Neutrophil (primary cell): ENCODE data around the gene PPFIBP2.

ENCODE experiments used
- H3K27ac ChIP-seq: fragments of 200-600 bp; sonication (generic); 2 replicates; pipeline ENCODE4 v1.5.1; 2016; ENCODE audit warnings: mild to moderate bottlenecking, moderate library complexity
- H3K27me3 ChIP-seq: fragments of 200-600 bp; sonication (generic); 2 replicates; pipeline ENCODE4 v1.6.0; 2016; ENCODE audit warnings: mild to moderate bottlenecking
- H3K36me3 ChIP-seq: fragments of 200-600 bp; sonication (generic); 2 replicates; pipeline ENCODE4 v1.5.1; 2017
- H3K4me1 ChIP-seq, 2 experiments: fragments of 200-600 bp in 1 of 2; sonication (generic) in 1 of 2; 1 replicate in 1 of 2; 2 replicates in 1 of 2; pipeline versions ENCODE4 v1.5.1 to v1.6.1; 2013 to 2016; ENCODE audit warnings: low read depth in 1 of 2, low read length in 1 of 2, mild to moderate bottlenecking in 1 of 2, moderate library complexity in 1 of 2; ENCODE audit not compliant: control insufficient read depth in 1 of 2, insufficient read depth in 1 of 2
- H3K4me3 ChIP-seq, 2 experiments: fragments of 200-600 bp in 1 of 2; sonication (generic) in 1 of 2; 1 replicate in 1 of 2; 2 replicates in 1 of 2; pipeline ENCODE4 v1.5.1; 2013 to 2016; ENCODE audit warnings: low read depth in 1 of 2, low read length in 1 of 2, mild to moderate bottlenecking in 1 of 2, moderate library complexity in 1 of 2
- H3K9me3 ChIP-seq: fragments of 200-600 bp; sonication (generic); 2 replicates; pipeline ENCODE4 v1.5.1; 2016
- TF ChIP-seq, protein P1 (sequence below): fragments of 200-600 bp; sonication (generic); IDR thresholded peaks from 2 replicates; pipeline ENCODE4 v1.5.1; 2016; ENCODE audit warnings: antibody characterized with exemption

The PPFIBP2 gene

DNA sequence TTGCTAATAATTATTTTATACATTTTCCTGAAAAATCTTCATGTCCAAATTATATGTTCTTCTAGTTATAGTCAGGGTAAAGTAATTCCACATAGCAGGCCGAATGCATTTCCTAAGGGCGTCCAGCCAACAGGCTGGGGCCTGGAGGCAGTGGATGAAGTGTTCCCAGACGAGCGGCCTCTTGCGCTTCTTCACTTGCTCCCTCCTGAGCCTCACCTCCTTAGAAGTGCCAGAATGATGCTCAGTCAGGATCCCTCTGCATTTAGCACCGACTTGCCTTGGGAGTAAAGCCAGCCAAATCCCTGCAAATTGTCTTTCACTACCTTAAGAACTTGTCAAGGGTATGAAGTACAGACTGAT is 27.0 kb upstream of the PPFIBP2 start:
- TF ChIP-seq, protein P1, sequence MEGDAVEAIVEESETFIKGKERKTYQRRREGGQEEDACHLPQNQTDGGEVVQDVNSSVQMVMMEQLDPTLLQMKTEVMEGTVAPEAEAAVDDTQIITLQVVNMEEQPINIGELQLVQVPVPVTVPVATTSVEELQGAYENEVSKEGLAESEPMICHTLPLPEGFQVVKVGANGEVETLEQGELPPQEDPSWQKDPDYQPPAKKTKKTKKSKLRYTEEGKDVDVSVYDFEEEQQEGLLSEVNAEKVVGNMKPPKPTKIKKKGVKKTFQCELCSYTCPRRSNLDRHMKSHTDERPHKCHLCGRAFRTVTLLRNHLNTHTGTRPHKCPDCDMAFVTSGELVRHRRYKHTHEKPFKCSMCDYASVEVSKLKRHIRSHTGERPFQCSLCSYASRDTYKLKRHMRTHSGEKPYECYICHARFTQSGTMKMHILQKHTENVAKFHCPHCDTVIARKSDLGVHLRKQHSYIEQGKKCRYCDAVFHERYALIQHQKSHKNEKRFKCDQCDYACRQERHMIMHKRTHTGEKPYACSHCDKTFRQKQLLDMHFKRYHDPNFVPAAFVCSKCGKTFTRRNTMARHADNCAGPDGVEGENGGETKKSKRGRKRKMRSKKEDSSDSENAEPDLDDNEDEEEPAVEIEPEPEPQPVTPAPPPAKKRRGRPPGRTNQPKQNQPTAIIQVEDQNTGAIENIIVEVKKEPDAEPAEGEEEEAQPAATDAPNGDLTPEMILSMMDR: no peak
- Histone ChIP-seq H3K27me3 (no peaks in the 10 kb centered on the region), H3K4me1 (no peaks in the 10 kb centered on the region), H3K27ac (no peak overlapping the region), H3K36me3 (no peaks in the 10 kb centered on the region), H3K4me3 (no peak overlapping the region), H3K9me3 (no peaks in the 10 kb centered on the region)

DNA sequence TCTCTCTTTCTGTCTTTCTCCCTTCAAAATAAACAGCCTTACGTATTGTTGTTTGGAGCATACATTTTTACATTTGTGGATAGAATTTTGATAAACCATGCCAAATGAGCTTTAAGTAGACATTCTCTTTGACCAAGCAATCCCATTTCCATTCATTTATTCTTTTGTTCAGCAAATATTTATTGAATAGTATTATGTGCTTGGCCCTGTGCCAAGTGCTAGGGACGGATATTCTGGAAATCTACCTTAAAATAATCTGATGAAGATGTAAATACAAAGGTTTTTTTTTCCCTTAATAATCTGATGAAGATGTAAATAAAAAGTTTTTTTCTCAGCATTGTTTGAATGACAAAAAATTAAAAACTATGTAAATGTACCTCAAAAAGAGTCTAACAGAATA is 26.4 kb upstream of the PPFIBP2 start:
- Histone ChIP-seq H3K27ac (no peak overlapping the region), H3K27me3 (no peaks in the 10 kb centered on the region), H3K4me3 (no peak overlapping the region), H3K36me3 (no peaks in the 10 kb centered on the region), H3K4me1 (no peaks in the 10 kb centered on the region), H3K9me3 (no peaks in the 10 kb centered on the region)
- TF ChIP-seq, protein P1: no peak

DNA sequence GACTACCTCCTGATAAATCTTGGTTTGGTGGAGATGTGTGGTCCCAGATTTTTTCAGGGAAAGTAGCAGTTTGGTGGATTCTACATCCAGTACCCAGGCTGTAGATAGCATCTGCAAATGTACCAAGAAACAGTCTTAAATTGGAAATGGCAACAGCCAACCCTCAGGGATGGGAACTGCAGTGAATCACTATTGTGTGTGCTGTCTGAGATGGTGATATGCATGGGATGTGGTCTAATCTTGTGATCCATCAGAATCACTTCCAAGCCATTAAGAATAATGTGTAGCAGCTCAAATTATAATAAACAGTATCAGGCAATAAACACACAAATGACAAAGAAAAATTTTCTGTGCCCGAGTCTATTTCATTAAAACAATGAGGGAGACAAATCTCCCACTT is 25.1 kb upstream of the PPFIBP2 start:
- TF ChIP-seq, protein P1: no peak

DNA sequence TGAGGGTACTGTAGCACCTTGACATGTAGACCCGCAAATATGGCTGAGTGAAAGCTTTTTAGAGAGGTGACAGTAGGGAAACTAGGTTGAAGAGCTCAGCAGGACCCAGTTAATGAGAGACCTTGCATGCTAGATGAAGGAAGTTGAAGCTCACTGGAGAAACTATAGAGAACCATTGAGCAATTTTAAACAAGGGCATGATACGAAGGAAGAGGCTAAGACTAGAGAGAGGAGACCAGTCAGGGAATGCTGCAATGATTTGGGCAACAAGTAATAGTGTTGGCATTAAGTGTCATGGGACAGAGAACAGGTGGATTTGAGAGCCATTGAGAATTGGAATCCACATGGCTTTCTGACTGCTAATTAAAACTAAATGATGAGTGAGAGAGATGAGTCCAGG is 24.4 kb upstream of the PPFIBP2 start:
- TF ChIP-seq, protein P1: no peak
- Histone ChIP-seq H3K36me3 (no peaks in the 10 kb centered on the region), H3K9me3 (no peaks in the 10 kb centered on the region), H3K27me3 (no peaks in the 10 kb centered on the region), H3K4me3 (no peak overlapping the region), H3K27ac (no peak overlapping the region), H3K4me1 (peaks cover 0 to 9% of the 10 kb centered on the region in 2 experiments)

More for the DNA sequence above, 25.1 kb upstream of the PPFIBP2 start:
- no peaks in the 10 kb centered on the region for H3K36me3 ChIP-seq
- H3K27ac ChIP-seq: no peak overlapping the region
- H3K9me3 ChIP-seq: no peaks in the 10 kb centered on the region
- H3K4me3 ChIP-seq: no peak overlapping the region
- no peaks in the 10 kb centered on the region for H3K27me3 ChIP-seq
- peaks cover 0 to 2% of the 10 kb centered on the region in 2 experiments for H3K4me1 ChIP-seq

DNA sequence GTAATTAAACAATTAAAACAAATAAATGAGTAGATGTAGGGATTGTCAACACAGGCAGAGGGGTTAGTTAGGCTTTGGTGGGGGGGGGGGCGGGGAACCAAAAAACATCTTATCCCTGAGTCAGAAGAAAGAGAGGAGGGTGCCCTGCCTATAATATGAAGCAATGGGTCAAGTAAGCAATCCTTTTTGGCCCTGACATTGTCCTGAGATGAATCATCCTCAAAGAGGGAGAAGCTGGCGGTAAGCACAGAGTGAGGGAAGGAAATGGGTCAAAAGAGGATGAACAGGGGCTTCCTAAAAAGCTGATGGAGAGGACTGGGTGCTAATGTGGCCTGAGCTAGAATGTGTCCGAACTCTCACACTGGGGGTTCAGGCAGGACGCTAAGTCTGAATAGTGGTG is 23.7 kb upstream of the PPFIBP2 start:
- Histone ChIP-seq H3K4me3 (no peak overlapping the region), H3K27me3 (no peaks in the 10 kb centered on the region), H3K4me1 (peaks cover 0 to 10% of the 10 kb centered on the region in 2 experiments), H3K27ac (no peak overlapping the region), H3K9me3 (no peaks in the 10 kb centered on the region), H3K36me3 (no peaks in the 10 kb centered on the region)
- TF ChIP-seq, protein P1: no peak

DNA sequence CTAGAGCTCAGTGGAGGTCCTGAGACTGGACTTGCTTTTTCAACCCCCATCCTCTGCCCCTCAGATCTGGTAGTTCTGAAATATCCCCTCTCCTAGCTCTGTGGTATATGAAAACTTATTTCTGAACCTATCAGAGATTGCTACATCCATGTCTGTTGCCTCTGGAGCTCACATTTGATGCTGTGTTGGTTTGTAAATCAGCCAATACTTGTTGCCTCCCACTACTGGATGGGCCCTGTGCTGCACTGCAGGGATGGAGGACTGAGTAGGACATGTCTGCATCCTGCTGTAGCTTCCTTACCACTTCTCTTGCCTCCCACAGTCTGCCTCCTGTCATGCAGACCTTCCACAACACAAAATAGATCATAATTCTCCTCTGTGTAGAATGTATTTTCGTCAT is 23.3 kb upstream of the PPFIBP2 start:
- no peak overlapping the region for H3K27ac ChIP-seq
- H3K27me3 ChIP-seq: no peaks in the 10 kb centered on the region
- H3K4me1 ChIP-seq: peaks cover 0 to 10% of the 10 kb centered on the region in 2 experiments
- TF ChIP-seq, protein P1: no peak
- no peaks in the 10 kb centered on the region for H3K36me3 ChIP-seq
- no peak overlapping the region for H3K4me3 ChIP-seq
- H3K9me3 ChIP-seq: no peaks in the 10 kb centered on the region
